IPS-20b (cell line): ENCODE results near the gene PVRIG.
"Not testable (repeated sequence)": the region's sequence is repeated elsewhere in the genome, so short reads cannot be mapped to it uniquely, and the experiment has no call there.

Source experiments
- H3K27ac ChIP-seq: one replicate; pipeline ENCODE4 v1.5.1; 2013; ENCODE audit warnings: low read length
- H3K27me3 ChIP-seq: 2 replicates; pipeline ENCODE4 v1.6.1; 2013; ENCODE audit warnings: mild to moderate bottlenecking, low read length, inconsistent platforms; ENCODE audit not compliant: insufficient read depth
- H3K36me3 ChIP-seq: 2 replicates; pipeline ENCODE4 v1.6.1; 2013; ENCODE audit warnings: low read depth, mild to moderate bottlenecking, inconsistent platforms, low read length, moderate library complexity; ENCODE audit not compliant: insufficient read depth
- H3K4me1 ChIP-seq: 2 replicates; pipeline ENCODE4 v1.6.1; 2013; ENCODE audit warnings: mild to moderate bottlenecking, control low read depth, inconsistent platforms, low read length, moderate library complexity; ENCODE audit not compliant: insufficient read depth
- H3K4me3 ChIP-seq: 2 replicates; pipeline ENCODE4 v1.5.1; 2013; ENCODE audit warnings: mild to moderate bottlenecking, low read length, inconsistent platforms
- H3K9ac ChIP-seq: 2 replicates; pipeline ENCODE4 v1.6.1; 2013; ENCODE audit warnings: low read depth, mild to moderate bottlenecking, inconsistent platforms, low read length, moderate library complexity
- H3K9me3 ChIP-seq: 2 replicates; pipeline ENCODE4 v1.6.1; 2013; ENCODE audit warnings: mild to moderate bottlenecking, low read depth, low read length, inconsistent platforms; ENCODE audit not compliant: insufficient read depth

The PVRIG gene

DNA sequence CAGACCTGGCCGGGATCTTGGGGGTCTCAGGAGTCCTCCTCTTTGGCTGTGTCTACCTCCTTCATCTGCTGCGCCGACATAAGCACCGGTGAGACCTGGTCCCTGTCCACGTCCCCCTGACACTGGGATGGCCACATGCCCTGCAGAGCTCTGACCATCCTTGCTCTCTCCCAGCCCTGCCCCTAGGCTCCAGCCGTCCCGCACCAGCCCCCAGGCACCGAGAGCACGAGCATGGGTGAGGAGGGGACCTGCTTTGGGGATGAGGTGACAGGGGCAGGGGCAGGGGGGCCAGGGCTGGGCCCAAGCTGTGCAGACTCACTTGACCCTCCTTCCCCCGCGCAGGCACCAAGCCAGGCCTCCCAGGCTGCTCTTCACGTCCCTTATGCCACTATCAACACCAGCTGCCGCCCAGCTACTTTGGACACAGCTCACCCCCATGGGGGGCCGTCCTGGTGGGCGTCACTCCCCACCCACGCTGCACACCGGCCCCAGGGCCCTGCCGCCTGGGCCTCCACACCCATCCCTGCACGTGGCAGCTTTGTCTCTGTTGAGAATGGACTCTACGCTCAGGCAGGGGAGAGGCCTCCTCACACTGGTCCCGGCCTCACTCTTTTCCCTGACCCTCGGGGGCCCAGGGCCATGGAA lies 959 bp downstream of the PVRIG start:
- H3K27me3 ChIP-seq: peaks cover 3% of the 10 kb centered on the region; the same call in 1 of the 2 replicates
- H3K27ac ChIP-seq: no peak overlapping the region
- no peak overlapping the region for H3K4me3 ChIP-seq
- H3K4me1 ChIP-seq: no peaks in the 10 kb centered on the region
- no peaks in the 10 kb centered on the region for H3K9me3 ChIP-seq
- no peaks in the 10 kb centered on the region for H3K36me3 ChIP-seq
- H3K9ac ChIP-seq: no peak overlapping the region

- no peaks in the 10 kb centered on the region for H3K9me3 ChIP-seq
- H3K27ac ChIP-seq: no peak overlapping the region
- no peaks in the 10 kb centered on the region for H3K4me1 ChIP-seq
- no peak overlapping the region for H3K4me3 ChIP-seq
- no peaks in the 10 kb centered on the region for H3K27me3 ChIP-seq
- H3K36me3 ChIP-seq: no peaks in the 10 kb centered on the region
- H3K9ac ChIP-seq: no peak overlapping the region
Observed at GRCh38 chr7:100221231-100221718, 1.5 kb downstream of the PVRIG start.

DNA sequence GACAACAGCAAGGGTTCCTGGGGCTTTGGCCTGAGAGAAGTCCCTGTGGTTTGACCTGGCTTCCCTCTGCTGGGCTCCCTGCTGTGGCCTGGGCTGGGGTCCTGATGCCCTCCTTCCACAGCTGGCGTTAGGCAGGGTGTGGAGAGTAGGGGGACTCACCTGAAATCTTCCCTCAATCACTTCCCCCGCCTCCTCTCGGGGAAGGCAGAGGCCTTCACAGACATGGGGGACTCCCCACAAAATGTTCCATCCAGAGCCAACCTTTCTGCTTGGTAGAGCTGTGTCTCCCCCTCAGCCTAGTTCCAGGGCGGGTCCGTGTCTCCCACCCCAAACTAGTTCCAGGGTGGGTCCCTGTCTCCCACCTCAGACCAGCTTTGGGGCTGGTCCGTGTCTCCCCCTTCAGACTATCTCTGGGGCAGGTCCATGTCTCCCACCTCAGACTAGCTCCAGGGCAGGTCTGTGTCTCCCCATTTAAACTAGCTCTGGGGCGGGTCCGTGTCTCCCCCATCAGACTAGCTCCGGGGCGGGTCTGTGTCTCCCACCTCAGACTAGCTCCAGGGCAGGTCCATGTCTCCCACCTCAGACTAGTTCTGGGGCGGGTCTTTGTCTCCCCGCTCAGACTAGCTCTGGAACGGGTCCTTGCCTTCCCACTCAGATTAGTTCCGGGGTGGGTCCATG lies 2.2 kb downstream of the PVRIG start:
- H3K27ac ChIP-seq: no peak overlapping the region
- H3K4me3 ChIP-seq: no peak overlapping the region
- no peak overlapping the region for H3K9ac ChIP-seq
- H3K4me1 ChIP-seq: no peaks in the 10 kb centered on the region
- H3K27me3 ChIP-seq: no peaks in the 10 kb centered on the region
- no peaks in the 10 kb centered on the region for H3K9me3 ChIP-seq
- no peaks in the 10 kb centered on the region for H3K36me3 ChIP-seq

DNA sequence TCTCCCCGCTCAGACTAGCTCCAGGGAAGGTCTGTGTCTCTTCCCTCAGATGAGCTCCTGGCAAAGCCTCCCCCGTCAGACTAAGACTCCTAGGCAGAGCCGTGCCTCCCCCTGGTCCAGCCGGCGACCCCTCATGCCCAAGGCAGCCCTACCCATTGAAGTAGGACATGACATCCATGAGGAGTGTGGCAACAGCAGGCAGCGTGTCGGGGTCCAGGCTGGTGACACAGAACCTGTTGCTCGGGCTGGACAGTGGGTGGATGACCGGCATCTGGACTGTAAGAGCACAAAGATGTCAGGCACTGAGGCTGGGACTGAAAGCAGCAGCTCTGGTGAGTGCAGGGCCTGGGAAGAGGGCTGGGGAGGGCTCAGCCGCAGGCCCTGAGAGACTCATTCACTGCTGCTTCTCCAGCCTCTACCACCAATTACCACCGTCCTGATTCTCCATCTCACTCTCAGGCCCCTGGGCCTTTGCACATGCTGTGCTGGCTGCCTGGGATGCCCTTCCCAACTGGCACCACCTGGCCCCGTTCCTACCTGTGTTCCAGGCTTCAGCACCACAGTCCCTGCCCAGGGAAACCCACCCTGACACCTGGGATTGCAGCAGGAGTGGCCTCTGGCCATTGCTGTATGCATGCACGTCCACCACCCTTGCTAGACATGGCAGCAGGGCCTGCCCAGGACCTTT lies 2.8 kb downstream of the PVRIG start:
- Histone ChIP-seq H3K36me3 (no peaks in the 10 kb centered on the region), H3K27me3 (no peaks in the 10 kb centered on the region), H3K9me3 (no peaks in the 10 kb centered on the region), H3K27ac (no peak overlapping the region), H3K4me1 (no peaks in the 10 kb centered on the region), H3K4me3 (no peak overlapping the region), H3K9ac (no peak overlapping the region)

DNA sequence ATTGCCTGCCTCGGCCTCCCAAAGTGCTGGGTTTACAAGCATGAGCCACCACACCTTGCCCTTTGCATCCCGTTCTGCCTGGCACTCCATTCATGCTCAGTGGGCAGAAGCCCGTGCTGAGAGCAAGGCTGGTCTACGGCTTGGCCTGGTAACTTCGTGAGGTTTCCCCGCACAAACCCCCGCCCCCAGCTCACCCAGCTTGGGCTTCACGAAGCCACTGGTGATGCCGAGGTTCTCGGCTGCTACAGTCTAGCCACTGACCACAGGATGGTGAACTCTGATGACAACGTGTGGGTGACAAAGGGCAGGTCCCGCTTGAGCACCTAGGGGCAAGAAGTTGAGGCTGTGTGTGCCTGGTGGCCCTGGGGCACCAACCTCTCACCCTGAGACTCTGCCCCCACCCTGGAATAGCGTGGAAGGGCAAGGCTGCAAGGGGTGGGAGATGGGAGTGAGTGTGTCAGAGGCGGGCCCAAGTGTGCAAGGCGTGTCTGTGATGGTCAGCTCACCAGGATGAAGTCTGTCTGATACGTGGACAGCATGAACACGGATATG lies 3.7 kb downstream of the PVRIG start:
- not testable (repeated sequence) for H3K9me3 ChIP-seq, H3K4me1 ChIP-seq, H3K27ac ChIP-seq, H3K36me3 ChIP-seq, H3K27me3 ChIP-seq, H3K9ac ChIP-seq, H3K4me3 ChIP-seq

GRCh38 chr7:100224891-100225290 lies 5.1 kb downstream of the PVRIG start:
- H3K9ac ChIP-seq, H3K27me3 ChIP-seq, H3K27ac ChIP-seq, H3K36me3 ChIP-seq, H3K9me3 ChIP-seq, H3K4me3 ChIP-seq, H3K4me1 ChIP-seq: not testable (repeated sequence)

DNA sequence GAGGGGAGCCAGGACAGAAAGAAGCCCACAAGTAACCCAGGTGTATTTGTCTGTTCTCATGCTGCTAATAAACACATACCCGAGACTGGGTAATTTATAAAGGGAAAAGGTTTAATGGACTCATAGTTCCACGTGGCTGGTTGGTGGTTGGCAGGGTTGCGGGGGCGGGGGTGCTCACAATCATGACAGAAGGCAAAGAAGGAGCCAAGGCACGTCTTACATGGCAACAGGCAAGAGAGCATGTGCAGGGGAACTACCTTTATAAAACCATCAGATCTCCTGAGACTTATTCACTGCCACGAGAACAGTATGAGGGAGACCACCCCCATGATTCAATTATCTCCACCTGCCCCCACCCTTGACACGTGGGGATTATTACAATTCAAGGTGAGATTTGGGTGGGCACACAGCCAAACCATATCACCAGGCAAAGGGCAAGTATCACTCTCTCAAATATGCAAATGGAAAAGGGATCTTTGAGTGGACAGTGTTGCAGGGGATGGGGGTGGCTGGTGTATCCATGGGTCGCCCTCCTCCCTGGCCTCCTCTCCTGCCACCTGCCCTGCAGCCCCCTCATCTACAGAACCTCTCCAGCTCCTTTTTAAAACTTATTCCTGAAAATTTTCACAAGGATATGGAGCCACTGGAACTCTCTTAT lies 15.0 kb downstream of the PVRIG start:
- not testable (repeated sequence) for H3K4me3 ChIP-seq, H3K27ac ChIP-seq, H3K9ac ChIP-seq, H3K4me1 ChIP-seq, H3K9me3 ChIP-seq, H3K27me3 ChIP-seq, H3K36me3 ChIP-seq

DNA sequence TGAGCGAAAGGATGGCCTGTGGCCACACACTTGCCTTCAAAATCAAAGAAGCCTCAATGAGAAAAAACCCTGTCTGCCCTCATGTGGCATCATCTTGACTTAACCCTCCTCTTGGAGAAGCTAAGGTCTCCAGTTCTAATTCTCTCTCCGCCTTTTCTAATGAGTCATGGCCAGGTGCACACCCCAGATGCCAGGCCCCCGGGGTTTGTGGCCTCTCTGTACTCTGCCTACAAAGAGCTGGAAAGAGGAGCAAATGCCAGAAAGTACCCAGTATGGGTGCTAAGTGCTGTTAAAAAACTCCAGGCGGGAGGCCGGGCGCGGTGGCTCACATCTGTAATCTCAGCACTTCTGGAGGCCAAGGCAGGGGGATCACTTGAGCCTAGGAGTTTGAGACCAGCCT lies 20.2 kb downstream of the PVRIG start:
- not testable (repeated sequence) for H3K4me3 ChIP-seq, H3K4me1 ChIP-seq, H3K9me3 ChIP-seq, H3K27me3 ChIP-seq, H3K36me3 ChIP-seq, H3K27ac ChIP-seq, H3K9ac ChIP-seq

GRCh38 chr7:100243385-100243784 lies 23.6 kb downstream of the PVRIG start:
- not testable (repeated sequence) for H3K4me3 ChIP-seq, H3K4me1 ChIP-seq, H3K9me3 ChIP-seq, H3K36me3 ChIP-seq, H3K9ac ChIP-seq, H3K27ac ChIP-seq, H3K27me3 ChIP-seq

GRCh38 chr7:100244988-100245605 lies 25.3 kb downstream of the PVRIG start:
- H3K9ac ChIP-seq, H3K36me3 ChIP-seq, H3K4me1 ChIP-seq, H3K27me3 ChIP-seq, H3K4me3 ChIP-seq, H3K27ac ChIP-seq, H3K9me3 ChIP-seq: not testable (repeated sequence)

DNA sequence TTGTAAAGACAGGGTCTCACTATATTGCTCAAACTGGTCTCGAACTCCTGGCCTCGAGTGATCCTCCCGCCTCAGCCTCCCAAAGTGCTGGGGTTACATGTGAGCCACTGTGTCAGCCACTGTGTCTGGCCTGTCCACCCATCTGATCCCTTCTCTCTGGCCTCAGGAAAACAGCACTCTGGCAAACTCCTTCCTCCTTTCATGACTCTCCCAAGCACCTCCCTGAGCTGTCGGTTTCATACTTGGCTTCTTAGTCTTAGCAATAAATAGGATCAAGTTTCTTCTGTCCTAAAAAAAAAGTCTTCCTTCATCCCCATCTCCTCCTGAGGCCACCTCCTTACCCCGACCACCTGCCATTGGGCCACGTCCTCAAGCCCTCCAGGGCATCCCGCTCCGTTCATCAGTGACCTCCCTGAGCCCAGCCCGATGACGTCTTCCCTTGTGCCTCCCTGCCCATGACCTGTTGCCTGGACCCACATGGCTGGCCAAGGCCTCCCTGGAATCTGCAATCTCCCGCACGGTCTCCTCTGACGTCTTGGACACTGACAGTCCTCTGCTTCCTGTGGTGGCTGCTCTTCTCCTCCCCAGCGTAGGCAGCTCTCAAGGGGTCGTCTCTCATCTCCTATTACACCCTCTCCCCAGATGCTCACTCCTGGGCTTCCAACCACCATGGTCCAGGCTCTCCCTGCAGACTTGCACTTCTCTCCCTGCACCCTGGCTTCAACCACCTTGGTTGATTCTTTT lies 26.5 kb downstream of the PVRIG start:
- not testable (repeated sequence) for H3K9ac ChIP-seq, H3K27ac ChIP-seq, H3K4me3 ChIP-seq, H3K4me1 ChIP-seq, H3K36me3 ChIP-seq, H3K27me3 ChIP-seq, H3K9me3 ChIP-seq
